Breast epithelium (tissue), 3 donors: ENCODE measurements around the gene TIE1.

ENCODE experiments used
- POLR2A ChIP-seq: fragments of 450-650 bp; IDR thresholded peaks from one replicate; pipeline ENCODE4 v1.6.1; 2016; ENCODE audit warnings: antibody characterized with exemption, mild to moderate bottlenecking, moderate library complexity
- TF ChIP-seq, protein P1 (sequence below), 3 donors: fragments of 450-650 bp; IDR thresholded peaks; one replicate each; pipeline ENCODE4 v1.5.1; 2016 to 2017; ENCODE audit warnings: antibody characterized with exemption in 3 of 3, mild to moderate bottlenecking in 3 of 3, moderate library complexity in 3 of 3

- TF ChIP-seq, protein P1, sequence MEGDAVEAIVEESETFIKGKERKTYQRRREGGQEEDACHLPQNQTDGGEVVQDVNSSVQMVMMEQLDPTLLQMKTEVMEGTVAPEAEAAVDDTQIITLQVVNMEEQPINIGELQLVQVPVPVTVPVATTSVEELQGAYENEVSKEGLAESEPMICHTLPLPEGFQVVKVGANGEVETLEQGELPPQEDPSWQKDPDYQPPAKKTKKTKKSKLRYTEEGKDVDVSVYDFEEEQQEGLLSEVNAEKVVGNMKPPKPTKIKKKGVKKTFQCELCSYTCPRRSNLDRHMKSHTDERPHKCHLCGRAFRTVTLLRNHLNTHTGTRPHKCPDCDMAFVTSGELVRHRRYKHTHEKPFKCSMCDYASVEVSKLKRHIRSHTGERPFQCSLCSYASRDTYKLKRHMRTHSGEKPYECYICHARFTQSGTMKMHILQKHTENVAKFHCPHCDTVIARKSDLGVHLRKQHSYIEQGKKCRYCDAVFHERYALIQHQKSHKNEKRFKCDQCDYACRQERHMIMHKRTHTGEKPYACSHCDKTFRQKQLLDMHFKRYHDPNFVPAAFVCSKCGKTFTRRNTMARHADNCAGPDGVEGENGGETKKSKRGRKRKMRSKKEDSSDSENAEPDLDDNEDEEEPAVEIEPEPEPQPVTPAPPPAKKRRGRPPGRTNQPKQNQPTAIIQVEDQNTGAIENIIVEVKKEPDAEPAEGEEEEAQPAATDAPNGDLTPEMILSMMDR (IDR thresholded peaks at IDR 0.05): no peak
- TF ChIP-seq POLR2A: no peak
These were observed 10.7 kb downstream of the TIE1 start for GRCh38 chr1:43311521-43311920.
